NCI-H446 treated with DMSO at 0.1 percent for 48 hours (cell line): Measurements from ENCODE around the gene VPS36.
"Not testable (repeated sequence)": the region's sequence is repeated elsewhere in the genome, so short reads cannot be mapped to it uniquely, and the experiment has no call there.

ENCODE experiments used
- DNase-seq: peaks from one replicate; lab custom pipeline; 2025; lab: John Stamatoyannopoulos, UW

Gene VPS36

GRCh38 chr13:52374873-52375411, 75.5 kb downstream of the VPS36 start:
- DNase-seq = no peak

- no peak for DNase-seq
Measured at GRCh38 chr13:52374389-52374788, 76.0 kb downstream of the VPS36 start.

GRCh38 chr13:52373277-52373676, 77.2 kb downstream of the VPS36 start:
- DNase-seq = not testable (repeated sequence)

GRCh38 chr13:52371736-52372247, 78.6 kb downstream of the VPS36 start:
- DNase-seq = no peak

GRCh38 chr13:52366291-52366690, 84.1 kb downstream of the VPS36 start:
- no peak for DNase-seq
